Vagina (tissue), 2 donors: ENCODE results near the gene AMMECR1. TPM values are rescaled to one million over a fixed set of nuclear protein-coding genes. Genes with fewer than 3 reads are reported as not detected.
A peak's percentile ranks its signal among the peaks of the same experiment; 100 is the strongest.
"Not testable (repeated sequence)": the region's sequence is repeated elsewhere in the genome, so short reads cannot be mapped to it uniquely, and the experiment has no call there.

Source experiments
- DNase-seq, 2 donors: peaks; one replicate each; pipeline ENCODE4 v3.0.0-alpha.2; 2017; ENCODE audit errors: extremely low spot score in 2 of 2
- H3K27ac ChIP-seq: fragments of 200-600 bp; sonication (generic); one replicate; pipeline ENCODE4 v1.5.1; 2019
- H3K27me3 ChIP-seq: fragments of 200-600 bp; sonication (generic); one replicate; pipeline ENCODE4 v1.5.1; 2019
- H3K36me3 ChIP-seq, 2 donors: fragments of 200-600 bp; sonication (generic); one replicate each; pipeline ENCODE4 v1.5.1; 2017 to 2019
- H3K4me1 ChIP-seq: fragments of 200-600 bp; sonication (generic); one replicate; pipeline ENCODE4 v1.5.1; 2019
- H3K4me3 ChIP-seq, 2 donors: fragments of 200-600 bp; sonication (generic); 1 replicate in 1 of 2; 2 replicates in 1 of 2; pipeline ENCODE4 v1.5.1; 2016 to 2019
- H3K9me3 ChIP-seq: fragments of 200-600 bp; sonication (generic); one replicate; pipeline ENCODE4 v1.5.1; 2019
- POLR2A ChIP-seq, 2 donors: fragments of 450-650 bp; IDR thresholded peaks; one replicate each; pipeline ENCODE4 v1.6.1; 2017; ENCODE audit warnings: antibody characterized with exemption in 2 of 2, mild to moderate bottlenecking in 2 of 2, moderate library complexity in 2 of 2
- POLR2AphosphoS5 ChIP-seq, 2 donors: sonication (generic); formaldehyde crosslinking; IDR thresholded peaks; one replicate each; pipeline ENCODE4 v1.9.0; 2017; ENCODE audit warnings: antibody characterized with exemption in 2 of 2, mild to moderate bottlenecking in 2 of 2, low read depth in 1 of 2; ENCODE audit not compliant: insufficient read depth in 1 of 2
- intact Hi-C: fragments of 100-400 bp; cut with DNase I; formaldehyde crosslinking; loops from one replicate; pipeline ENCODE4 v1.15.1; 2023
- total RNA-seq: library from RNA; depleted of rRNA; stranded (reverse); fragments of >200 nt; gene quantifications from one replicate; pipeline ENCODE4 v1.2.3, GENCODE V29; 2016
- TF ChIP-seq, protein P1 (sequence below), 3 experiments: fragments of 450-650 bp in 2 of 3; fragments of 200-600 bp in 1 of 3; sonication (generic) in 1 of 3; IDR thresholded peaks; one replicate each; pipeline ENCODE4 v1.5.1; 2017 to 2019; ENCODE audit warnings: antibody characterized with exemption in 3 of 3, mild to moderate bottlenecking in 2 of 3, moderate library complexity in 2 of 3

AMMECR1 gene
- total RNA-seq, 1 donor from 2014 or later: 8.1 TPM

DNA sequence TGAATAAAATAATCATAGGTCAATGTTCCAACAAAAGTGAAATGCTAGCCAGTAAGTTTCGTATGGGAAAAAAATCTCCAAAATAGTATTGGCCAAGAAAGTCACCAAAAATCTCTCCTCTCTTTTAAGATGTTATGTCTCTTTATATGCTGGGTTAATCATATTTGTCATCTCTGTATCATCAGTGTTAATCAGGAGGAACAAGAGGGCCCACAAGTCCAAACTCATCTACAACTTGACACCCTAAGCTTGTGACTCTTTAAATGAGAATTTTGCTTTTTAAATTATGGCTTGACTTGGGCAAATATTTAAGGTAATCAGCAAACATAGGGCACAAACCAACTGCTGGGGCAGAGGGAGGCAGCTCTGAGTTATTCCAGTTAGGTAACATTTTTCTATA, 75.5 kb downstream of the AMMECR1 start:
- no peak overlapping the region for H3K4me3 ChIP-seq
- TF ChIP-seq POLR2A (IDR thresholded peaks at IDR 0.05) (no peak), POLR2AphosphoS5 (IDR thresholded peaks at IDR 0.05; ENCODE audit: insufficient read depth in 1 of 2, low read depth in 1 of 2) (no peak)
- TF ChIP-seq, protein P1, sequence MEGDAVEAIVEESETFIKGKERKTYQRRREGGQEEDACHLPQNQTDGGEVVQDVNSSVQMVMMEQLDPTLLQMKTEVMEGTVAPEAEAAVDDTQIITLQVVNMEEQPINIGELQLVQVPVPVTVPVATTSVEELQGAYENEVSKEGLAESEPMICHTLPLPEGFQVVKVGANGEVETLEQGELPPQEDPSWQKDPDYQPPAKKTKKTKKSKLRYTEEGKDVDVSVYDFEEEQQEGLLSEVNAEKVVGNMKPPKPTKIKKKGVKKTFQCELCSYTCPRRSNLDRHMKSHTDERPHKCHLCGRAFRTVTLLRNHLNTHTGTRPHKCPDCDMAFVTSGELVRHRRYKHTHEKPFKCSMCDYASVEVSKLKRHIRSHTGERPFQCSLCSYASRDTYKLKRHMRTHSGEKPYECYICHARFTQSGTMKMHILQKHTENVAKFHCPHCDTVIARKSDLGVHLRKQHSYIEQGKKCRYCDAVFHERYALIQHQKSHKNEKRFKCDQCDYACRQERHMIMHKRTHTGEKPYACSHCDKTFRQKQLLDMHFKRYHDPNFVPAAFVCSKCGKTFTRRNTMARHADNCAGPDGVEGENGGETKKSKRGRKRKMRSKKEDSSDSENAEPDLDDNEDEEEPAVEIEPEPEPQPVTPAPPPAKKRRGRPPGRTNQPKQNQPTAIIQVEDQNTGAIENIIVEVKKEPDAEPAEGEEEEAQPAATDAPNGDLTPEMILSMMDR (IDR thresholded peaks at IDR 0.05): no peak
- no peaks in the 10 kb centered on the region for H3K27me3 ChIP-seq
- no peaks in the 10 kb centered on the region for H3K4me1 ChIP-seq
- H3K9me3 ChIP-seq: no peaks in the 10 kb centered on the region
- no peak for DNase-seq
- H3K27ac ChIP-seq: no peak overlapping the region
- intact Hi-C loops: no loop called here
- no peaks in the 10 kb centered on the region for H3K36me3 ChIP-seq

DNA sequence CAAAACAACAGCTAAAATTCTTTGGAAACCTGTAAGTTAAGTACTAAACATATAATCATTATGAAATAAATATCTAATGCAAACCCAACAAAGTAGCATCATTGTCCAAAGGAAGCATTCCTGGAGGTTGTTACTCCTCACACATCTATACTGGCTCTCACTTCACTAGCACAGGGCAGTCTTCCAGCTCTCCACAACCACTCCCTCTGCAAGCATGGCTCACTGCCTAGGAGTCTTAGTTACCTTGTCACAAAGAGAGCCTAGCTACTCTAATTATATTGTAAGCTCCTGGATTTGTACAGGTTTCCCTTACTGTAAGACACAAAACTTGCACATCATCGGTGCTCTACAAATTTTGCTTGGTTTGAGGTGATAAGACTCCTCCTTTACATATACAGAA, 76.1 kb downstream of the AMMECR1 start:
- H3K4me1 ChIP-seq: no peaks in the 10 kb centered on the region
- TF ChIP-seq, protein P1 (IDR thresholded peaks at IDR 0.05): no peak
- TF ChIP-seq POLR2A (IDR thresholded peaks at IDR 0.05) (no peak), POLR2AphosphoS5 (IDR thresholded peaks at IDR 0.05; ENCODE audit: insufficient read depth in 1 of 2, low read depth in 1 of 2) (no peak)
- DNase-seq: no peak
- H3K27me3 ChIP-seq: no peaks in the 10 kb centered on the region
- intact Hi-C loops: no loop called here
- H3K27ac ChIP-seq: no peak overlapping the region
- H3K4me3 ChIP-seq: no peak overlapping the region
- no peaks in the 10 kb centered on the region for H3K9me3 ChIP-seq
- H3K36me3 ChIP-seq: no peaks in the 10 kb centered on the region

DNA sequence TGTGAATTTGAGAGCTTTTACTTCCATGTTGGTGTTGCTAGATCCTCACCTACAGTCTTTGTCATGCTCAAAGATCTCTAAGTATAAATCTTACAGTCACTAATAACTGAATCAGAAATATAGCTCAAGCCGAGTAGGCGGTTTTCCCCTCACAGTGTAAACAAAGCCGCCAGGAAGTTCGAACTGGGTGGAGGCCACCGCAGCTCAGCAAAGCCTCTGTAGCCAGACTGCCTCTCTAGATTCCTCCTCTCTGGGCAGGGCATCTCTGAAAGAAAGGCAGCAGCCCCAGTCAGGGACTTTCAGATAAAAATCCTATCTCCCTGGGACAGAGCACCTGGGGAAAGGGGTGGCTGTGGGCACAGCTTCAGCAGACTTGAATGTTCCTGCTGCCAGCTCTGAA, 79.6 kb downstream of the AMMECR1 start:
- H3K4me1 ChIP-seq, H3K4me3 ChIP-seq, DNase-seq, H3K27ac ChIP-seq, H3K36me3 ChIP-seq, intact Hi-C loops, H3K9me3 ChIP-seq, H3K27me3 ChIP-seq: not testable (repeated sequence)

DNA sequence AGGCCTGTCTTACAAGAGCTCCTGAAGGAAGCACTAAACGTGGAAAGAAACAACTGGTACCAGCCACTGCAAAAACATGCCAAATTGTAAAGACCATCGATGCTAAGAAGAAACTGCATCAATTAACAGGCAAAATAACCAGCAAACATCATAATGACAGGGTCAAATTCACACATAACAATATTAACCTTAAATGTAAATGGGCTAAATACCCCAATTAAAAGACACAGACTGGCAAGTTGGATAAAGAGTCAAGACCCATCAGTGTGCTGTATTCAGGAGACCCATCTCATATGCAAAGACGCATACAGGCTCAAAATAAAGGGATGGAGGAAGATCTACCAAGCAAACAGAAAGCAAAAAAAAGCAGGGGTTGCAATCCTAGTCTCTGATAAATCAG, 86.4 kb downstream of the AMMECR1 start:
- H3K27me3 ChIP-seq, H3K4me1 ChIP-seq, H3K9me3 ChIP-seq, DNase-seq, H3K4me3 ChIP-seq, intact Hi-C loops, H3K36me3 ChIP-seq, H3K27ac ChIP-seq: not testable (repeated sequence)

DNA sequence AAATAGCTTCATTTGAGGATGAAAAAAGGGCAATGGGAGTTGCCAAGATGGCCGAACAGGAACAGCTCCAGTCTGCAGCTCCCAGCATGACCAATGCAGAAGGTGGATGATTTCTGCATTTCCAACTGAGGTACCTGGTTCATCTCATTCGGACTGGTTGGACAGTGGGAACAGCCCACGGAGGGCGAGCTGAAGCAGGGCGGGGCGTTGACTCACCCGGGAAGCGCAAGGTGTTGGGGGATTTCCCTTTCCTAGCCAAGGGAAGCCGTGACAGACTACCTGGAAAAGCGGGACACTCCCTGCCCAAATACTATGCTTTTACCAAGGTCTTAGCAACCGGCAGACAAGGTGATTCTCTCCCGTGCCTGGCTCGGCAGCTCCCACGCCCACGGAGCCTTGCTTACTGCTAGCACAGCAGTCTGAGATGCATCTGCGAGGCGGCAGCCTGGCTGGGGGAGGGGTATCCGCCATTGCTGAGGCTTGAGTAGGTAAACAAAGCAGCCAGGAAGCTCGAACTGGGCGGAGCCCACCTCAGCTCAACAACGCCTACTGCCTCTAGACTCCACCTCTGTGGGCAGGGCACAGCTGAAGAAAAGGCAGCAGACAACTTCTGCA, 88.3 kb downstream of the AMMECR1 start:
- not testable (repeated sequence) for DNase-seq, H3K27ac ChIP-seq

DNA sequence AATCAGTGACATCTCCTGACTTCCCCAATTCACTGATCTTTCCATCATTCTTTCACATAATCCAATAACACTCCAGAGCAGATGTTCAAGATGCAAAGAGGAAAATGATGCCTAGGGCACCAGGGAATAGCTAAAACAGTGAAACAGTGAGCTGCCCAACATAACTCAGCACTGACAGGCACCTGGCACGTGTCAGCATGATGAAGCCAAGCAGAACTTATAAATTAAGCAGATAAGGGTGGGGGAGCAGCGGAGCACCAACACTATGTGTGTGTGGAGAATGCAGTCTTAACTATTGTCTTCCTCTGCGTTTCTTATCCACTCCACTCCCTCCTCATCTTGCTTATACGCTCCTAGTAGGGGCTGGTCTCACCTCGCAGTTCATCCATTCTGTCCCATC, 89.4 kb downstream of the AMMECR1 start:
- intact Hi-C loops: no loop called here
- no peak for DNase-seq

More for the DNA sequence above, 88.3 kb downstream of the AMMECR1 start:
- peak overlapping the region in 1 of 2 donors; percentile 15 for H3K4me3 ChIP-seq
- H3K9me3 ChIP-seq, intact Hi-C loops, H3K27me3 ChIP-seq, H3K36me3 ChIP-seq, H3K4me1 ChIP-seq: not testable (repeated sequence)

DNA sequence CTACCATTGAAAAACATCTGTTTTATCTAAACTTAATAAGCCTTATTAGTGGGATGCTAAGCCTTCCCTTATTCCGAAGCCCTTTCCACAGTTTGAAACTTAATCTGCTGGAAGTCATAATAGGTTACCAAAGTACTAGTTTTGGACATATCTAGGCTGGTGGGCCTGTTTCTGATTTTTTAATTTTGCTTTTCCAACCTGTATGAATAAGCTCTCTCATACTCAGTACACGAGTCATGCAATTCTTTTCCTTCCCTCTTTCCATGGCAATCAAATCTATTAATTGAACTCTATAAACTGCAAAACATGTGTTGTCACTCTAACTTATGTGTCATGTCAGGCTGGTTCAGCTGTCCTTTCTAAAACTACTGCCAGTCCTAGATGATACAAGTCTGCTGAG, 91.0 kb downstream of the AMMECR1 start:
- intact Hi-C loops: no loop called here
- H3K27ac ChIP-seq: no peak overlapping the region
- H3K9me3 ChIP-seq: no peaks in the 10 kb centered on the region
- DNase-seq: no peak
- no peaks in the 10 kb centered on the region for H3K36me3 ChIP-seq
- H3K4me1 ChIP-seq: peaks cover 7% of the 10 kb centered on the region
- TF ChIP-seq POLR2A (IDR thresholded peaks at IDR 0.05): no peak
- TF ChIP-seq POLR2AphosphoS5 (IDR thresholded peaks at IDR 0.05; ENCODE audit: insufficient read depth in 1 of 2, low read depth in 1 of 2): no peak
- TF ChIP-seq, protein P1 (IDR thresholded peaks at IDR 0.05): no peak
- no peak overlapping the region for H3K4me3 ChIP-seq
- no peaks in the 10 kb centered on the region for H3K27me3 ChIP-seq

More for the DNA sequence above, 89.4 kb downstream of the AMMECR1 start:
- no peak overlapping the region for H3K4me3 ChIP-seq
- no peaks in the 10 kb centered on the region for H3K27me3 ChIP-seq
- TF ChIP-seq POLR2AphosphoS5 (IDR thresholded peaks at IDR 0.05; ENCODE audit: insufficient read depth in 1 of 2, low read depth in 1 of 2) (no peak), POLR2A (IDR thresholded peaks at IDR 0.05) (no peak)
- peaks cover 7% of the 10 kb centered on the region for H3K4me1 ChIP-seq
- H3K27ac ChIP-seq: no peak overlapping the region
- H3K9me3 ChIP-seq: no peaks in the 10 kb centered on the region
- H3K36me3 ChIP-seq: no peaks in the 10 kb centered on the region
